BE2C (cell line): ENCODE measurements around the gene CSHL1.

Source experiments
- DNase-seq: peaks from one replicate; pipeline ENCODE4 v3.0.0-alpha.2; 2020
- H3K27me3 ChIP-seq: fragments of 250-450 bp; sonication (Bioruptor Pico); 2 replicates; pipeline ENCODE4 v1.5.1; 2020; ENCODE audit warnings: mild to moderate bottlenecking
- H3K36me3 ChIP-seq: fragments of 250-450 bp; sonication (Bioruptor Pico); 2 replicates; pipeline ENCODE4 v1.5.1; 2020; ENCODE audit warnings: mild to moderate bottlenecking
- H3K4me1 ChIP-seq: fragments of 250-450 bp; sonication (Bioruptor Pico); 2 replicates; pipeline ENCODE4 v1.5.1; 2020
- H3K4me3 ChIP-seq: 2 replicates; pipeline ENCODE4 v1.5.1; 2011; ENCODE audit warnings: low read depth, low read length
- H3K9me3 ChIP-seq: fragments of 250-450 bp; sonication (Bioruptor Pico); 2 replicates; pipeline ENCODE4 v1.5.1; 2020
- TF ChIP-seq, protein P1 (sequence below): IDR thresholded peaks from 2 replicates; pipeline ENCODE4 v1.5.1; 2012; ENCODE audit warnings: mild to moderate bottlenecking, low read depth, low read length

CSHL1 gene

GRCh38 chr17:63946440-63947363 is 35.6 kb upstream of the CSHL1 start:
- Histone ChIP-seq H3K27me3 (no peaks in the 10 kb centered on the region), H3K36me3 (no peaks in the 10 kb centered on the region), H3K4me1 (no peaks in the 10 kb centered on the region), H3K4me3 (no peak overlapping the region), H3K9me3 (no peaks in the 10 kb centered on the region)
- TF ChIP-seq, protein P1, sequence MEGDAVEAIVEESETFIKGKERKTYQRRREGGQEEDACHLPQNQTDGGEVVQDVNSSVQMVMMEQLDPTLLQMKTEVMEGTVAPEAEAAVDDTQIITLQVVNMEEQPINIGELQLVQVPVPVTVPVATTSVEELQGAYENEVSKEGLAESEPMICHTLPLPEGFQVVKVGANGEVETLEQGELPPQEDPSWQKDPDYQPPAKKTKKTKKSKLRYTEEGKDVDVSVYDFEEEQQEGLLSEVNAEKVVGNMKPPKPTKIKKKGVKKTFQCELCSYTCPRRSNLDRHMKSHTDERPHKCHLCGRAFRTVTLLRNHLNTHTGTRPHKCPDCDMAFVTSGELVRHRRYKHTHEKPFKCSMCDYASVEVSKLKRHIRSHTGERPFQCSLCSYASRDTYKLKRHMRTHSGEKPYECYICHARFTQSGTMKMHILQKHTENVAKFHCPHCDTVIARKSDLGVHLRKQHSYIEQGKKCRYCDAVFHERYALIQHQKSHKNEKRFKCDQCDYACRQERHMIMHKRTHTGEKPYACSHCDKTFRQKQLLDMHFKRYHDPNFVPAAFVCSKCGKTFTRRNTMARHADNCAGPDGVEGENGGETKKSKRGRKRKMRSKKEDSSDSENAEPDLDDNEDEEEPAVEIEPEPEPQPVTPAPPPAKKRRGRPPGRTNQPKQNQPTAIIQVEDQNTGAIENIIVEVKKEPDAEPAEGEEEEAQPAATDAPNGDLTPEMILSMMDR: peak; percentile 69
- peak; percentile 74 for DNase-seq

DNA sequence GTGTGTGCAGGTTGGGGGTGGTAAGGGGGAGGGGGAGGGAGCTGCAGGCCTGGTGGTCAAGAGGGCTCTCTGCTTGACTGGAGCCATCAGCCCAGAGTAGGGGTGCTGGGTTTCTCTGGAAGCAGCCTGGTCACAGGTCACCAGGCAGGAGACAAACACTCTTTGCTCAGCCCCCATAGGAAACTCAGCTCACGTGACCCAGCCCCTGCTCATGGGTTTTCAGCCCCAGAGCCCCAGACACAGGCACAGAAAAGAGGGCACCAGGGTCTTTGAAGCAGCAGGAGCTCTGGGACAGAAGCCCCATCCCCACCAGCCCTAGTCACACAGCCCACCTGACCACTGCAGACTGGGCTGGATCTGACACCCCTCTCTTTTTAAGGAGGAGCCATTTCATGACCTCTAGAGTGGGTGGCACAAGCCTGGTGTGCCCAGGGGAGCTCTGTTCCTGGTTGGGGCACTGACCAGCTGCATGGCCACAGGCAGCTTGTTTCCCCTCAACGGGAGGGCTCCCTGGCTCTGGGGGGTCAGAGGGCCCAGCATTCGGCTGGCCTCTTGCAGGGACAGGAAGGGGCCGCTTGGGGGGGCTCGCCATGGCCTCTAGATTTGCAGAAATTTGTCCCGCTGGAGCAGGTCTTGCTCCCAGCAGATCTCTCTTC is 34.9 kb upstream of the CSHL1 start:
- Histone ChIP-seq H3K4me3 (no peak overlapping the region), H3K27me3 (no peaks in the 10 kb centered on the region), H3K9me3 (no peaks in the 10 kb centered on the region), H3K4me1 (no peaks in the 10 kb centered on the region), H3K36me3 (no peaks in the 10 kb centered on the region)
- TF ChIP-seq, protein P1: no peak
- no peak for DNase-seq

DNA sequence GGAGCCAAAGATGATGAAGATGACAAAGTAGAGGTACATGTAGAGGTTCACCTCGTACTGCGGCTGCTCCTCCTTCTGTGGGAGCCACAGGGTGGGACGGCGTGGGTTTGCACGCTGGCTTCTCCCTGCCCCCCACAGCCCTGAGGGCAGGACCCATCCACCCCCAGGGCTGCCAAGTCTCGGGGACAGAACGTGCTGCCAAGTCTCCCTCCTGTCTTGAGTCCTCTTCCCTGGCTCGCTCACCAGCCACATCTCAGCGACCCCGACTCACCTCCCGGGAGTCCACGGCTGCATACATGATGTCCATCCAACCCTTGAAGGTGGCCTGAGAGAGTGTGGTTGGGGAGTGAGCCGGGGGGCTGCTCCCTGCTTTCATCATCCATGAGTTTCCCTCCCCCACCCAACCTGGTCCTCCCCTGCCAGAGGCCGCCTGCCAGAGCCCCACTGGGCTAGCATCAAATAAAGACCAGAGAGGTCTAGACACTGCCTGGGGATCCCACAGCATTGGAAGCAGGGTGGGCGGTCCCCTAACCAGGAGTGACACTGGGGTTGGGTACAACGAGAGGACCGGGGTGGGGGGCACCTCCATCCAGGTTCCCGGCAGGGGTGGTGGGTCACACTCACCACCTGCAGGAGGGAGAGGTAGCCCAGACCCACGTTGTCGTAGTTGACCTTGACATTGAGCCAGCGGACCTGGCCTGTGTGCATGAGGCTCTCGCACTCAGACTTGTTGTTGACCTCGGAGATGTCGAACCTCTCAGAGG is 33.9 kb upstream of the CSHL1 start:
- H3K27me3 ChIP-seq: no peaks in the 10 kb centered on the region
- H3K36me3 ChIP-seq: no peaks in the 10 kb centered on the region
- no peaks in the 10 kb centered on the region for H3K4me1 ChIP-seq
- H3K9me3 ChIP-seq: no peaks in the 10 kb centered on the region
- TF ChIP-seq, protein P1: no peak
- no peak overlapping the region for H3K4me3 ChIP-seq
- no peak for DNase-seq

DNA sequence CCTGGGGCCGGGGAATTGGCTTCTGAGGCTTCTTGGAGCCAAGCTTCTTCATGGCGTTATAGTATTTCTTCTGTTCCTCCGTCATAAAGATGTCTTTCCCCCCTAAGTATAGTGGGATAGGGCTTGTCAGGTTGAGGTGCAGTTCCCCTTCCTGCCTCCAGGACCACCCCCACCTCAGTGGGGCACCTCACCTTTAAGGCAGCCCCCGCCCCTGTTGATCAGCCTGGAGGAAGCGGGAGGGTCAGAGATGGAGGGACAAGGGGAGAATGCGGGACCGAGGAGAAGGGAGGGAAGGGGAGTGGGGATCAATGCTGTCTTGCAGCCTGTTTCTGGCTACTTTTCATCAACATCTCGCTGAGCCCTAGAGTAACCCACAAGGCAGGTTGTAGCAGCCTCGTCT is 32.7 kb upstream of the CSHL1 start:
- TF ChIP-seq, protein P1: peak; percentile 32
- no peak overlapping the region for H3K4me3 ChIP-seq
- no peaks in the 10 kb centered on the region for H3K4me1 ChIP-seq
- H3K27me3 ChIP-seq: no peaks in the 10 kb centered on the region
- no peaks in the 10 kb centered on the region for H3K9me3 ChIP-seq
- no peak for DNase-seq
- no peaks in the 10 kb centered on the region for H3K36me3 ChIP-seq

- no peaks in the 10 kb centered on the region for H3K36me3 ChIP-seq
- no peak for DNase-seq
- no peaks in the 10 kb centered on the region for H3K4me1 ChIP-seq
- no peaks in the 10 kb centered on the region for H3K9me3 ChIP-seq
- H3K27me3 ChIP-seq: no peaks in the 10 kb centered on the region
- TF ChIP-seq, protein P1: no peak
- no peak overlapping the region for H3K4me3 ChIP-seq
Measured at GRCh38 chr17:63942309-63942985, 31.4 kb upstream of the CSHL1 start.
